Gastrocnemius medialis (tissue), 4 donors: ENCODE measurements around the gene C3orf80. TPM values are rescaled to one million over a fixed set of nuclear protein-coding genes. Genes with fewer than 3 reads are reported as not detected.

Experiments used
- ATAC-seq, 2 donors: fragments of 150-250 bp; one replicate each; pipeline ENCODE4 v1.9.1; 2016
- DNase-seq, 2 donors: peaks; one replicate each; pipeline ENCODE4 v3.0.0-alpha.2; 2019
- H3K27ac ChIP-seq, 4 donors: fragments of 200-600 bp; sonication (generic); 1 replicate in 1 of 4; 2 replicates in 3 of 4; pipeline ENCODE4 v1.5.1; 2016 to 2018; ENCODE audit warnings: mild to moderate bottlenecking in 2 of 4, moderate library complexity in 1 of 4
- H3K27me3 ChIP-seq, 3 donors: fragments of 200-600 bp; sonication (generic) in 2 of 3; 1 replicate in 1 of 3; 2 replicates in 2 of 3; pipeline versions ENCODE4 v1.5.1 to v1.6.0; 2016 to 2019; ENCODE audit warnings: mild to moderate bottlenecking in 1 of 3, moderate library complexity in 1 of 3
- H3K36me3 ChIP-seq, 2 donors: fragments of 200-600 bp; sonication (generic) in 1 of 2; one replicate each; pipeline ENCODE4 v1.5.1; 2017 to 2018
- H3K4me1 ChIP-seq, 2 donors: fragments of 200-600 bp; sonication (generic) in 1 of 2; one replicate each; pipeline ENCODE4 v1.5.1; 2016 to 2017; ENCODE audit warnings: mild to moderate bottlenecking in 2 of 2
- H3K4me3 ChIP-seq, 4 donors: fragments of 200-600 bp; sonication (generic) in 3 of 4; 1 replicate in 1 of 4; 2 replicates in 3 of 4; pipeline ENCODE4 v1.5.1; 2016 to 2019; ENCODE audit warnings: mild to moderate bottlenecking in 2 of 4
- H3K9me3 ChIP-seq, 3 donors: fragments of 200-600 bp; sonication (generic) in 2 of 3; 1 replicate in 1 of 3; 2 replicates in 2 of 3; pipeline ENCODE4 v1.5.1; 2016 to 2019
- CTCF ChIP-seq, 5 experiments: fragments of 450-650 bp in 3 of 5; fragments of 200-600 bp in 2 of 5; sonication (generic) in 2 of 5; IDR thresholded peaks in 4 of 5; conservative IDR thresholded peaks in 1 of 5; 1 replicate in 4 of 5; 2 replicates in 1 of 5; pipeline ENCODE4 v1.5.1; 2016 to 2019; ENCODE audit warnings: antibody characterized with exemption in 5 of 5, mild to moderate bottlenecking in 3 of 5, moderate library complexity in 3 of 5
- POLR2A ChIP-seq, 2 donors: fragments of 450-650 bp; IDR thresholded peaks; one replicate each; pipeline ENCODE4 v1.6.1; 2017; ENCODE audit warnings: antibody characterized with exemption in 2 of 2, mild to moderate bottlenecking in 2 of 2, moderate library complexity in 2 of 2
- in situ Hi-C, 4 donors: fragments of 200-750 bp; cut with MboI; loops; one replicate each; pipeline versions ENCODE4 v1.15.0 to v1.8.0; 2017; ENCODE audit warnings: low sequenced_read_pairs in 4 of 4
- intact Hi-C: fragments of 100-400 bp; cut with DNase I; formaldehyde crosslinking; loops from one replicate; pipeline ENCODE4 v1.15.1; 2023; ENCODE audit warnings: low total_unique reads
- total RNA-seq, 4 donors: library from RNA; depleted of rRNA; stranded (reverse); fragments of >200 nt; gene quantifications; one replicate each; pipeline versions ENCODE4 v1.1.0 to v1.2.3, GENCODE V29; 2016

Gene C3orf80
- total RNA-seq, 4 donors from 2014 or later, result 0.10 TPM; not detected in 3

- Histone ChIP-seq H3K27ac (no peak overlapping the region), H3K9me3 (no peaks in the 10 kb centered on the region), H3K4me1 (no peaks in the 10 kb centered on the region), H3K36me3 (peaks cover 0 to 10% of the 10 kb centered on the region in 2 donors), H3K4me3 (no peak overlapping the region), H3K27me3 (no peaks in the 10 kb centered on the region)
- intact Hi-C loops (no loop called here), in situ Hi-C loops (no loop called here)
- ATAC-seq, result no peak
- TF ChIP-seq POLR2A (IDR thresholded peaks at IDR 0.05) (no peak), CTCF (IDR thresholded peaks at IDR 0.05 in 4 of 5, conservative IDR thresholded peaks at IDR 0.05 in 1 of 5) (no peak)
- no peak for DNase-seq
Measured at GRCh38 chr3:160265088-160265487, 39.9 kb downstream of the C3orf80 start.

Other genes starting within 250 kb of the C3orf80 start
- gene IL12A, start 236.6 kb upstream of the C3orf80 start, total RNA-seq, result not detected
- gene IFT80, start 173.8 kb downstream of the C3orf80 start, total RNA-seq, result 1 to 10 TPM; 3.9 to 7.9 (median 6.0) TPM
- gene SMC4, start 174.2 kb downstream of the C3orf80 start, total RNA-seq, result 10 to 100 TPM in 3 of 4 donors, 1 to 10 TPM in 1; 7.2 to 24.3 (median 14.7) TPM
- gene TRIM59, start 224.4 kb downstream of the C3orf80 start, total RNA-seq, result under 1 TPM; 0.13 to 0.55 (median 0.46) TPM